Peyer's patch (tissue), 4 donors: ENCODE results near the gene EHBP1.

Experiments used
- POLR2A ChIP-seq, 2 donors: fragments of 450-650 bp; IDR thresholded peaks; one replicate each; pipeline ENCODE4 v1.5.1; 2017; ENCODE audit warnings: antibody characterized with exemption in 2 of 2, mild to moderate bottlenecking in 2 of 2, moderate library complexity in 2 of 2
- TF ChIP-seq, protein P1 (sequence below), 6 experiments: fragments of 450-650 bp in 4 of 6; fragments of 200-600 bp in 2 of 6; sonication (generic) in 1 of 6; IDR thresholded peaks; one replicate each; pipeline ENCODE4 v1.5.1; 2017 to 2019; ENCODE audit warnings: antibody characterized with exemption in 6 of 6, mild to moderate bottlenecking in 3 of 6, moderate library complexity in 1 of 6

DNA sequence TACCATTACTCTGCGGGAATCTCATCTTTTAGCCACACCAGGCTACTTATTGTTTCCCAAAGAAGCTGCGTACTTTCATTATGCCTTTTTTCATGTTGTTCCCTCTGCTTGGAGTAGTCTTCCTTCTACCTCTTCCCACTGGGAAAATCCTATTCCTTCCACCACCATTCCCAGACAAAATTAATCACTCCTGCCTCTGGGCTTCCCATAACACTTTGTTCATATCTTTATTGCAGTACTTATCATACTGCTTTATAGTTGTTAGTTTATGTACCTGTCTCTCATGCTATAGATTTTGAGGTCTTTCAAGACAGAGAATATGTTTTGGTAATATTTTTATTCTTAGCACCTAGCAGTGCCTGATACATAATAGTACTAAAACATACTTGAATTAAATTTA, 361.3 kb downstream of the EHBP1 start:
- TF ChIP-seq POLR2A (IDR thresholded peaks at IDR 0.05): no peak
- TF ChIP-seq, protein P1, sequence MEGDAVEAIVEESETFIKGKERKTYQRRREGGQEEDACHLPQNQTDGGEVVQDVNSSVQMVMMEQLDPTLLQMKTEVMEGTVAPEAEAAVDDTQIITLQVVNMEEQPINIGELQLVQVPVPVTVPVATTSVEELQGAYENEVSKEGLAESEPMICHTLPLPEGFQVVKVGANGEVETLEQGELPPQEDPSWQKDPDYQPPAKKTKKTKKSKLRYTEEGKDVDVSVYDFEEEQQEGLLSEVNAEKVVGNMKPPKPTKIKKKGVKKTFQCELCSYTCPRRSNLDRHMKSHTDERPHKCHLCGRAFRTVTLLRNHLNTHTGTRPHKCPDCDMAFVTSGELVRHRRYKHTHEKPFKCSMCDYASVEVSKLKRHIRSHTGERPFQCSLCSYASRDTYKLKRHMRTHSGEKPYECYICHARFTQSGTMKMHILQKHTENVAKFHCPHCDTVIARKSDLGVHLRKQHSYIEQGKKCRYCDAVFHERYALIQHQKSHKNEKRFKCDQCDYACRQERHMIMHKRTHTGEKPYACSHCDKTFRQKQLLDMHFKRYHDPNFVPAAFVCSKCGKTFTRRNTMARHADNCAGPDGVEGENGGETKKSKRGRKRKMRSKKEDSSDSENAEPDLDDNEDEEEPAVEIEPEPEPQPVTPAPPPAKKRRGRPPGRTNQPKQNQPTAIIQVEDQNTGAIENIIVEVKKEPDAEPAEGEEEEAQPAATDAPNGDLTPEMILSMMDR (IDR thresholded peaks at IDR 0.05): no peak
